WI38 (cell line): ENCODE measurements around the gene C1orf56.

ENCODE experiments used
- H3K4me3 ChIP-seq: 2 replicates; pipeline ENCODE4 v1.5.1; 2011; ENCODE audit warnings: low read depth, mild to moderate bottlenecking, control low read depth, low read length
- TF ChIP-seq, protein P1 (sequence below): IDR thresholded peaks from 2 replicates; pipeline ENCODE4 v1.5.1; 2012; ENCODE audit warnings: low read depth, mild to moderate bottlenecking, control low read depth, low read length

The C1orf56 gene

GRCh38 chr1:151054971-151055547 lies 7.5 kb downstream of the C1orf56 start:
- TF ChIP-seq, protein P1, sequence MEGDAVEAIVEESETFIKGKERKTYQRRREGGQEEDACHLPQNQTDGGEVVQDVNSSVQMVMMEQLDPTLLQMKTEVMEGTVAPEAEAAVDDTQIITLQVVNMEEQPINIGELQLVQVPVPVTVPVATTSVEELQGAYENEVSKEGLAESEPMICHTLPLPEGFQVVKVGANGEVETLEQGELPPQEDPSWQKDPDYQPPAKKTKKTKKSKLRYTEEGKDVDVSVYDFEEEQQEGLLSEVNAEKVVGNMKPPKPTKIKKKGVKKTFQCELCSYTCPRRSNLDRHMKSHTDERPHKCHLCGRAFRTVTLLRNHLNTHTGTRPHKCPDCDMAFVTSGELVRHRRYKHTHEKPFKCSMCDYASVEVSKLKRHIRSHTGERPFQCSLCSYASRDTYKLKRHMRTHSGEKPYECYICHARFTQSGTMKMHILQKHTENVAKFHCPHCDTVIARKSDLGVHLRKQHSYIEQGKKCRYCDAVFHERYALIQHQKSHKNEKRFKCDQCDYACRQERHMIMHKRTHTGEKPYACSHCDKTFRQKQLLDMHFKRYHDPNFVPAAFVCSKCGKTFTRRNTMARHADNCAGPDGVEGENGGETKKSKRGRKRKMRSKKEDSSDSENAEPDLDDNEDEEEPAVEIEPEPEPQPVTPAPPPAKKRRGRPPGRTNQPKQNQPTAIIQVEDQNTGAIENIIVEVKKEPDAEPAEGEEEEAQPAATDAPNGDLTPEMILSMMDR: no peak
- H3K4me3 ChIP-seq: no peak overlapping the region

GRCh38 chr1:151055581-151055980 lies 8.0 kb downstream of the C1orf56 start:
- TF ChIP-seq, protein P1: no peak
- H3K4me3 ChIP-seq: no peak overlapping the region

DNA sequence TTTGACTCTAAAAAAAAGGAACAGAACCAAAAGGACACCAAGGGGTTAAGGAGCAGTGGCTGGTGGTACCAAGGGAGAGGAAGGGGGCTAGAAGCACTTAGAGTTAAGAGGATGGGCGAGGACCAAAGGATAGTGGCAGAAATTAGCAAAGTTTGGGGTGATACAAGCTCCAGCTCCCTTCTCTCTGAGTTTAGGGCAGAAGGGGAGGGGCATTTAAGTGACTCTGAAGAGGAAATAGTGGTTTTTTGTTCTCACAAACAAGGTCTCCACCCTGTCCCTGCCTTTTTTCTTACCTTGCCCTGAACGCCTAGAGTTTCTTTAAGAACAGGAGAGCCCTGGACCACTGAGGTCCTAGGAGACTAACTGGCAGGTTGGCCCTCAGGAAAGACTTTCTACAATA lies 8.6 kb downstream of the C1orf56 start:
- no peak overlapping the region for H3K4me3 ChIP-seq
- TF ChIP-seq, protein P1: no peak

- peak overlapping the region; percentile 71 for H3K4me3 ChIP-seq
- TF ChIP-seq, protein P1: no peak
Observed at GRCh38 chr1:151058692-151059091, 11.1 kb downstream of the C1orf56 start.

DNA sequence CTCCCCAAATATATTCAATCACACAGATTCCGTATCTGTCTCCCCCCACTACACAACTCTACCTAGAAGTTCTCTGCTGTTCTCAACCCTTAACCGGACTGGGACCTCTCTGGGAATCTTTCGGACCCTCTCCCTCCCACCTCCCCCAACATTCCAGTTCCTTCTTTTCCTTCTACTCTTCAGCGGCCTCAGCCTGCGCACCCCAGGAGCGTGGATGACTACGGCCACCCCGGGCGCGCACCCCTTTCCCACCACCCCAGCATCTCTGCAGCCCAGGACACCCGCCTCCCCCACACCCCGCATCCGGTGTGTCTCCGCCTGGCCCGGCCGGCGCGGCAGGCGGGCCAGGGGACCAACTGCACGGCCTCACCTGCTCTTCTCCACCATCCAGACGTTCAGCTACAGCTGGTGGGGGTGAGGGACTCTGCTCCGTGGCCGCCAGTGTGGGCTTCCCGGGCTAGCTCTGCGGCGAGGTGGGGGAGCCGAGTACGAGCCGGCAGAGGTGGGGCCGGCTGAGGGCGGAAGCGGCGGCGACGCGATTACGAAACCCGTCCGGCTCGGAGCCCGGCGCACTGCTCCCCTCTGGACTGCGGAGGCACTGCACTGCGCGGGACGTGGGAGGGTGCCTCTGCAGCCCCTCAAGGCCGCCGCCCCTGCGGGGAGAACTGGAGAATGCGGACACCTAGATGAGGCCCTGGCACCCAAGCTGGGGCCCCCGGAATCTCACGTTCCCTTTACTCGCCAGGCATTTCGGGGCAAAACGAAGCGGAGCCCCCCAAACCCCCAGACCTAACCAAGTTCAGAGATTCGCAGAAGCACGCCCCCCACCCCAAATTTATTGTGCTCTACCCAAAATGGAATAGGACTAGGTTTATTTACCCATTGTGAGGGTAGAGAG lies 11.8 kb downstream of the C1orf56 start, which contains the start of gene CDC42SE1:
TSS of gene CDC42SE1 (minus strand) at position 514 of the 898 bp plus-strand sequence. CDS start 3,892 bp downstream, outside the sequence.
- TF ChIP-seq, protein P1: peak; percentile 75
- H3K4me3 ChIP-seq: peak within 1 kb of the TSS; percentile 71

GRCh38 chr1:151060007-151060656 lies 12.6 kb downstream of the C1orf56 start, which contains the start of gene MLLT11:
MLLT11 (plus strand) TSS chr1:151060397; CDS start chr1:151067225, 6,828 bp downstream.
- TF ChIP-seq, protein P1: no peak

More at GRCh38 chr1:151060007-151060656, 12.6 kb downstream of the C1orf56 start, which contains the start of gene MLLT11:
- H3K4me3 ChIP-seq: peak within 1 kb of the TSS; percentile 71
